DOHH2 (cell line): ENCODE data around the gene DPH5.
A peak's percentile ranks its signal among the peaks of the same experiment; 100 is the strongest.
"Not testable (repeated sequence)": the region's sequence is repeated elsewhere in the genome, so short reads cannot be mapped to it uniquely, and the experiment has no call there.

ENCODE experiments used
- H3F3A ChIP-seq: fragments of 200-600 bp; sonication (generic), shearing (Covaris generic); 2 replicates; pipeline ENCODE4 v1.6.0; 2016; ENCODE audit warnings: antibody characterized with exemption, mild to moderate bottlenecking; ENCODE audit not compliant: control insufficient read depth, insufficient read depth
- H3K27ac ChIP-seq: fragments of 200-600 bp; sonication (generic); 2 replicates; pipeline ENCODE4 v1.5.1; 2014; ENCODE audit warnings: low read depth, mild to moderate bottlenecking, low read length, moderate library complexity
- H3K27me3 ChIP-seq: fragments of 200-600 bp; sonication (generic); 2 replicates; pipeline ENCODE4 v1.6.1; 2014; ENCODE audit warnings: mild to moderate bottlenecking, low read length, mixed read lengths; ENCODE audit not compliant: control insufficient read depth
- H3K36me3 ChIP-seq: fragments of 200-600 bp; sonication (generic); 2 replicates; pipeline ENCODE4 v1.6.1; 2014; ENCODE audit warnings: mild to moderate bottlenecking, low read length, moderate library complexity, mixed read lengths; ENCODE audit not compliant: control insufficient read depth
- H3K4me1 ChIP-seq: fragments of 200-600 bp; sonication (generic); 2 replicates; pipeline ENCODE4 v1.6.1; 2014; ENCODE audit warnings: mild to moderate bottlenecking, low read length, mixed read lengths; ENCODE audit not compliant: control insufficient read depth
- H3K4me2 ChIP-seq: fragments of 200-600 bp; sonication (generic); 2 replicates; pipeline ENCODE4 v1.6.0; 2014; ENCODE audit warnings: mild to moderate bottlenecking, low read length, moderate library complexity
- H3K4me3 ChIP-seq: fragments of 200-600 bp; sonication (generic); 2 replicates; pipeline ENCODE4 v1.5.1; 2014; ENCODE audit warnings: mild to moderate bottlenecking, low read length, mixed read lengths
- H3K79me2 ChIP-seq: fragments of 200-600 bp; sonication (generic); 2 replicates; pipeline ENCODE4 v1.6.1; 2014; ENCODE audit warnings: mild to moderate bottlenecking, low read length, mixed read lengths; ENCODE audit not compliant: control insufficient read depth
- H3K9me2 ChIP-seq: fragments of 200-600 bp; sonication (generic); replicated peaks from 2 replicates; pipeline ENCODE4 v1.6.1; 2014; ENCODE audit warnings: mild to moderate bottlenecking, low read length, mixed read lengths; ENCODE audit not compliant: control insufficient read depth
- H3K9me3 ChIP-seq: fragments of 200-600 bp; sonication (generic); 2 replicates; pipeline ENCODE4 v1.6.1; 2014; ENCODE audit warnings: antibody characterized with exemption, low read length, mixed read lengths; ENCODE audit not compliant: control insufficient read depth, insufficient read depth
- H4K20me1 ChIP-seq: fragments of 200-600 bp; sonication (generic); 2 replicates; pipeline ENCODE4 v1.6.0; 2014; ENCODE audit warnings: low read depth, mild to moderate bottlenecking, antibody characterized with exemption, low read length, moderate library complexity; ENCODE audit not compliant: control insufficient read depth, insufficient read depth
- CTCF ChIP-seq: fragments of 200-600 bp; sonication (generic); IDR thresholded peaks from one replicate; pipeline ENCODE4 v1.5.1; 2014; ENCODE audit warnings: antibody characterized with exemption, mild to moderate bottlenecking, low read depth, low read length; ENCODE audit not compliant: poor library complexity, severe bottlenecking
- EZH2phosphoT487 ChIP-seq: fragments of 200-600 bp; sonication (generic); IDR thresholded peaks from 2 replicates; pipeline ENCODE4 v1.6.1; 2017; ENCODE audit warnings: borderline replicate concordance, mild to moderate bottlenecking, antibody characterized with exemption, low read length, moderate library complexity, mixed read lengths

DPH5 gene

GRCh38 chr1:101025657-101026429 is at the start of gene DPH5:
Gene DPH5 (minus strand): TSS chr1:101025784. CDS start chr1:101025443, 341 bp downstream.
- Histone ChIP-seq H3K27ac (peak within 1 kb of the TSS; percentile 10; the same call in 1 of the 2 replicates), H3K36me3 (peaks cover 61% of the 10 kb centered on the region), H3K4me2 (peak within 1 kb of the TSS; percentile 77)

DNA sequence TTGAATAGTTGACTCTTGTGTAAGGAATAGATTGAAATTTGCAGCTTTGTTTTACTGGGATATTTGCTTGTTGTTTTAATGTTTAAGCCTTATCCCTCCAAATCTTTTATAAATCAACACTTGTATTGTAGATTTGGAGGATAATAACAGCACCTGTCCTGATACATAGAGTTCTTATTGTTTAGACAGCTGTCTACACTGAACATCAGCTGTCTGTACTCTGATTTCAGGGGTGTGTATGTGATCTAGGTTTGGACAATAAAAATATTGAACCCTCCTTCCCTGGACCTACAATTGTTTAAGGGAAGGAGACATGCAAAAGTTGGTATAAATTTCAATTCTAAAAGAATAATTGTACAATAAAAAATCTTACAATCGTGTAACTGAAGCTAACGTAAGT is 48.3 kb upstream of the DPH5 start:
- Histone ChIP-seq H3K9me2 (no peaks in the 10 kb centered on the region), H3K9me3 (no peaks in the 10 kb centered on the region), H3K79me2 (no peaks in the 10 kb centered on the region), H3K4me3 (no peak overlapping the region), H3K27ac (no peak overlapping the region), H4K20me1 (no peaks in the 10 kb centered on the region), H3K4me2 (no peak overlapping the region), H3K36me3 (peaks cover 21% of the 10 kb centered on the region), H3F3A (no peaks in the 10 kb centered on the region), H3K27me3 (no peaks in the 10 kb centered on the region), H3K4me1 (peaks cover 2% of the 10 kb centered on the region)
- no peak for TF ChIP-seq CTCF
- TF ChIP-seq EZH2phosphoT487 = no peak

More at GRCh38 chr1:101025657-101026429, at the start of gene DPH5:
- H3K79me2 ChIP-seq = peaks cover 76% of the 10 kb centered on the region
- no peaks in the 10 kb centered on the region for H3K9me3 ChIP-seq
- TF ChIP-seq CTCF (no peak), EZH2phosphoT487 (no peak)
- H3K4me1 ChIP-seq = peaks cover 40% of the 10 kb centered on the region
- no peaks in the 10 kb centered on the region for H3K27me3 ChIP-seq
- no peaks in the 10 kb centered on the region for H3F3A ChIP-seq
- H3K4me3 ChIP-seq = peak within 1 kb of the TSS; percentile 84
- no peaks in the 10 kb centered on the region for H3K9me2 ChIP-seq
- H4K20me1 ChIP-seq = no peaks in the 10 kb centered on the region

DNA sequence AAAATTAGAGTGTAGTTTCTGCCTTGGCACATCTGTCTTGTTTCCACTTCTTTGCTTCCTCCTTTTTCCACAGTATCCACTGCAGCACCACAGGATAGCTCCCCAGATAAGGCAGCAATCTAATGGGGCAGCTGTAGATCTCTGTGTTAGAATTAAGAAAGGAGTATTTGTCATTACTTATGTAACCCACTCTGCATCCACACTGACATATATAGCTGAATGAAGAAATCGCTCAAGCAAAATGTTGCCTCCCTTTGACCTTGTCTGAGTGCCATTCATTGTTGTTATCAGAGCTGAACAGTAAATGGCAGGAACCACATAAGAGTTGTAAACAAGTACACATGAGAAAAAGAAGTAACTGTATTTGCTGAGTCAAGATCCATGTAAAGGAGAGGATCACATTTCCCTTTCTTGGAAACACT is 45.9 kb upstream of the DPH5 start:
- Histone ChIP-seq H3K9me3 (no peaks in the 10 kb centered on the region), H3K4me2 (no peak overlapping the region)
- no peak for TF ChIP-seq EZH2phosphoT487

DNA sequence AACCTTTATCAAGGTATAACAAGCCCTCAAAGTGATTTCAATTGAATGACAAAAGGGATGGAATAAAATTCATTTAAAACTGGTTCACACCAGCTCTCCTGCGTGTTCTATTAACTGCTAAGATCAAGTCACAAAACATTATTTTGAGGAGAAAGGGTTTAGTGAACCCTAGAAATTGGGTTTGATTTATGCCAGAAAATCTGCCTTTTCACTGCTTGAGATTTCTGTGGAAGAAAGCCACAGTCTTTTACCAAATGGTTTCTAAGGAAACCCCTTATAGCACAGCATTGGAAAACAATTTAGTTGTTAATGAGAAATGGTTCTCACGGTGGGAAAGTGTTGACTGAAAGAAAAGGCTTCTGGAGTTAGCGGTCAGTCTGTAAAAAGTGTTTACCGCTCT is 43.6 kb upstream of the DPH5 start:
- Histone ChIP-seq H3K4me2 (no peak overlapping the region), H3K27me3 (no peaks in the 10 kb centered on the region), H3K4me3 (no peak overlapping the region), H3K9me3 (no peaks in the 10 kb centered on the region), H3K27ac (no peak overlapping the region), H3K9me2 (no peaks in the 10 kb centered on the region), H3K4me1 (peaks cover 17% of the 10 kb centered on the region), H3K79me2 (no peaks in the 10 kb centered on the region), H4K20me1 (no peaks in the 10 kb centered on the region), H3K36me3 (no peaks in the 10 kb centered on the region), H3F3A (no peaks in the 10 kb centered on the region)
- TF ChIP-seq EZH2phosphoT487 (no peak), CTCF (no peak)

More for the DNA sequence above, 45.9 kb upstream of the DPH5 start:
- Histone ChIP-seq H3K4me3 (no peak overlapping the region), H3F3A (no peaks in the 10 kb centered on the region), H3K4me1 (peaks cover 3% of the 10 kb centered on the region), H3K79me2 (no peaks in the 10 kb centered on the region), H3K36me3 (peaks cover 10% of the 10 kb centered on the region), H3K27ac (no peak overlapping the region), H3K9me2 (no peaks in the 10 kb centered on the region), H4K20me1 (no peaks in the 10 kb centered on the region), H3K27me3 (no peaks in the 10 kb centered on the region)

DNA sequence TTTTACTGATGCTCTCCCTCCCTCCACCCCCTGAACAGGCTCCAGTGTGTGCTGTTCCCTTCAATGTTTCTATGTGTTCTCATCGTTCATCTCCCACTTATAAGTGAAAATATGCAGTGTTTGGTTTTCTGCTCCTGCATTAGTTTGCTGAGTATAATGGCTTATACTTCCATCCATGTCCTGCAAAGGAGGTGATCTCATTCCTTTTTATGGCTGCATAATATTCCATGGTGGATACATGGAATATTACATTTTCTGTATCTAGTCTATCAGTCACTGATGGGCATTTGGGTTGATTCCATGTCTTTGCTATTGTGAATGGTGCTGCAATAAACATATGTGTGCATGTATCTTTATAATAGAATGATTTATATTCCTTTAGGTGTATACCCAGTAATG is 41.4 kb upstream of the DPH5 start:
- H3K9me3 ChIP-seq, H4K20me1 ChIP-seq, H3K9me2 ChIP-seq, H3K27me3 ChIP-seq, H3K27ac ChIP-seq, H3K36me3 ChIP-seq, H3K79me2 ChIP-seq, H3K4me3 ChIP-seq, H3F3A ChIP-seq, H3K4me2 ChIP-seq: not testable (repeated sequence)
- H3K4me1 ChIP-seq = peaks cover 17% of the 10 kb centered on the region
